Activated T-cell treated with anti-CD3 and anti-CD28 coated beads, Interleukin-2, amount 50 U/mL, for 1 hour (primary cell): Measurements from ENCODE around the gene CMTM2.
"Not testable (repeated sequence)": the region's sequence is repeated elsewhere in the genome, so short reads cannot be mapped to it uniquely, and the experiment has no call there.

ENCODE experiments used
- DNase-seq: peaks from one replicate; pipeline ENCODE4 v3.0.0-alpha.2; 2020

CMTM2 gene

DNA sequence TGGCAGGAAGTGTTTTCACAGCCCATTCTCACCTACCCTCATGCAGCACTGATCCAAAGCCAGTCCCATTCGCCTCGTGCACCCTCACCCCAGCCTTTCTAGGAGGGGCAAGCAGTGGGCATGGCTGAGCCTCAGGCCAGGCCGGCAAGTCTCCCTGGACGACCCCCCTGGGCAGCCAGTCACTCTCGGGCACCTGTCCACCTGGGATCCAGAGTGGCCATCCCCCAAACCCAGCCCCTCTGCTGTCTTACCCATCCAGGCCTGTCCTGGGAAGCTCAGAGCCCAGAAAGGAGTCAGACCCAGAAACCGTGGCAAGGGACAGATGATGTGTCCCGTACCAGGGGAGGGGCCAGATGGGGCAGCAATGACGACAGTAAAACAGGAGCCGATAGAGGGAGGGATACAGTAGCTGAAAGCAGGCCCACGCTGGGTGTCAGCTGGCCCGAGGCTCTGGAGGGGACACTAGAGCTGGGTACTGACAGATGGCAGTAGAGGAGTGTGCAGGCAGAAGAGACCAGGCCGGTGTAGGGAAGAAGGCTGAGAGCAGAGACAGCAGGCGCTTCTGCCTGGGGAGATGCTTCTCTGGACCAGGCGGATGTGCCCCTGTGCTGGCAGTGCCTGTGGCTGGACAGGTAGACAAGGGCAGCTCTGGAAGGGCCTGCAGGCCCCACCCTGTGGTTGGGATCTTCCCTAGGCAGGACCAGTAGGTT, 31.0 kb downstream of the CMTM2 start:
- no peak for DNase-seq

DNA sequence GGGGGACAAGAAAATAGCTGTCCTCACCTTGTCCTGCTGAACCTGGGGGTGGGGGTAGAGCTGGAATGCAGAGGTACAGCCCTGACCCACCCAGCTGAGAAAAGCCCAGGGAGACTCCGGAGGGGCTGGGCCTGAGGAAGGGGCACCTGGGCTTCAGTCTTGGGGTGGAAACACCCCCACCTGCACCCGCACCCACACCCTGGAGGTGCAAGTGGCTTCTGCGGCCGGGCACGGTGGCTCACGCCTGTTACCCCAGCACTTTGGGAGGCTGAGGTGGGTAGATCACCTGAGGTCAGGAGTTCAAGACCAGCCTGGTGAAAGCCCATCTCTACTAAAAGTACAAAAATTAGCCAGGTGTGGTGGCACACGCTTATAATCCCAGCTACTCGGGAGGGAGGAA, 32.6 kb downstream of the CMTM2 start:
- DNase-seq: not testable (repeated sequence)

DNA sequence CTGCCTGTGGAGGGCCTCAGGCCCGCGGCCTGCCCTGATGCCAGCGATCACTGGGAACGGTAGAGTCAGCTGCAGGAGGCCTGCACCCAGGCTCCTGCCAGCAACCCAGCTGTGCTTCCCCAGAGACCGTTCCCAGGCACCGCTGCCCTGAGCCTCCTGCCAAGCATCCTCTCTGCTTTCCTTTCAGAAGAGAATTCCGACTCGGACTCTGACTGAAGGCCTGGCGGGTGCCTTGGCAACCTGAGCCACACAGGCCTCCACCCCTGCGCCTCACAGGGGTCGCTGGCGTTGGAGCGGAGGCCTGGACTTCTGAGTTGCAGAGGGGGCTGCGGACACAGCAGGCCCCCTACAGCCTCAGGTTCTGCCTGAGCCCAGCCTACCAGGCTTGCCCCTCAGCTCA, 33.2 kb downstream of the CMTM2 start:
- no peak for DNase-seq

GRCh38 chr16:66614161-66614802, 35.0 kb downstream of the CMTM2 start:
- no peak for DNase-seq

- no peak for DNase-seq
Observed at GRCh38 chr16:66616169-66616568, 36.9 kb downstream of the CMTM2 start.

GRCh38 chr16:66616592-66616991, 37.3 kb downstream of the CMTM2 start:
- no peak for DNase-seq

DNA sequence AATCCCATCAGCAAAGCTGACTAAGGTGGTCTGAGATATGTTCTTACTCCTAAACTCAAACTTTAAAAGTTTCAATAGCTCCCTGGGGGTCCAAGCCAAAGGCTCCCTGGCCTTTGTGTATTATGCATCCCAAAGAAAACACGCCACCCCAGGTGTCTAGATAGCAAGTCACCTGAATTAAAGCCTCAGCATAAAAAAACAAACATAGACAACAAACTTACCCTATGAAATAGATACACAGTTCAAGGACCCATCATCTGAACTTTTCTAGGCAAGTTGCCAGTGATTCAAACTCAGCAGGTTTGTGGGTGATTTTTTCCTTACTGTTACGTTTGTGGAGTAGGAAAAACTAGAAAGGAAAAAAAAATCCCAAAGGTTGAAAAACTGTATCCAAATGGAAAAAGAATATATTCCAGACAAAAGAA, 37.8 kb downstream of the CMTM2 start:
- DNase-seq: no peak

GRCh38 chr16:66617728-66618127, 38.5 kb downstream of the CMTM2 start:
- DNase-seq: no peak

- no peak for DNase-seq
Observed at GRCh38 chr16:66618588-66619375, 39.5 kb downstream of the CMTM2 start.

DNA sequence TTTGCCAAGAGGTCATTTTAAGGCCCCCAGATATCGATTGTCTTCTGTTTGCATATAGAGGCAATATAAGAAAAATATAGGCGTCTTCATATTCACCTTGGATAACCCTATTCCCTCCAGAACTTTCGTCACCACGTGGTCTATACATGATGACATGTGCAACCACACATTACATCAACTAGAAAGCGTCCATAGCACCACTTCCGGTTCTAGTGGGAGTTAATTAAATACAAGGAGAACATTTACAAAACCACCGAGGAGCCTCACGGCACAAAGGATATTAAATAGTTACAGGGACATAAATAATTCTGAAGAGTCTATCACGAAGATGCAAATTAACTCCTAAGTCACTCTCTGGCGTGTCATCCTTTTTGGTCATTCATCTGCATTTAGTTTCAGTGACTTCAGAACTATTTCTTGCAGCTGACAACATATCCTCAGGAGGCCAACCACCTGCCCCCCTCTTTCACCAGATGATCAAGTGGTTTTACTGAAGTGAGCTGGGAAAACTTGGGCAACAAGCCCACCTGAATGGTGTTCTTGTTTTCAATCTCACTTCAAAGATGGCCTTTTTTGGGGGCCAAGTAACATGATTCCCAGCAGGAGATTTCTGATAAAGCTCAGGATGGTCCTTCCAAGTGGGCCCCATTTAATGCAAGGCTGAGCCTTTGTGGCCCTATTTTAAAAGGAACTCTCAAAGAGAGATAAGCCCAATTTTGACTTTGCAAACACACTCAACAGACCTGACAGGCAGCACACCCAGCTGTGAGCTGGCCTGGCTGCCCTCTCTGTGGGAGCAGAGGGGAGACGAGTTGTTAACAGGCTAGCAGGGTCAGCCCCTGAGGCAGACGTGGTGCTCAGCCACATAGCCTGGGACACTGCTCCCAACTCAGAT, 40.5 kb downstream of the CMTM2 start:
- no peak for DNase-seq

- no peak for DNase-seq
Observed at GRCh38 chr16:66620429-66620795, 41.1 kb downstream of the CMTM2 start.

DNA sequence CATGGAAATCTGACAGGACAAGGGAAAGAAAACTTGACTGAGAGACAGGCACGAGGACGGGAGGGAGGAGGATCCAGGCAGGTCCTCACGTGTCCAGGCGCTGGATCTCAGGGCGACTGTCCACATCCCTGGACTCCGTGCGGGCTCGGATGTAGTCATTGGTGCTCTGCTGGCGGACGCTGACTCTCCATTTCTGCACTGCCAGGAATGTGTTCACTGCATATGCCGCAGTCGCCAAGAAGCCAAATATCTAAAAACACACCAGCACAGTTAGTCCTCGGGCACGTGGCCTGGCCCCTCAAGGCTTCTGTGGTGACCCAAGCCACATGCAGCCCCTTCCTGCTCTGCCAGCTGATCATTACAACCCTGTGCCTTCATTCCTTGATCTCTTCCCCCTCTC, 42.7 kb downstream of the CMTM2 start:
- DNase-seq: no peak

DNA sequence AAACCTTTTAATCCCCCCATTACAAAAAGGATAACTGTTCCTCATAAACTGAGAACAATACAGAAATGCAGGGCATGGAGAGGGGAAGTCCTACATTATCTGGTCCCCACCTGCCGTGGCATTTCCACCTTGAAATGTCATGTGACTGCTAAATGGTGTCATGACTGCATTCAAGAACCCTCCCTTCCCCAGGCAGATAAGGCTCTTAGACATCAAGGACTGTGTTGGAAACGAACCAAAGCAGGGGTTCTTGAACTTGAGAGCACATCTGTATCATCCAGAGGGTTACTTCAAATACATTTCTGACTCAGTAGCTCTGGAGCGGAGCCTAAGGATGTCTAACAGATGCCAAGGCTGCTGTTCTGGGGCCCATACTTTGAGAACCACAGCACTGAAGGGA, 43.6 kb downstream of the CMTM2 start:
- DNase-seq: no peak

DNA sequence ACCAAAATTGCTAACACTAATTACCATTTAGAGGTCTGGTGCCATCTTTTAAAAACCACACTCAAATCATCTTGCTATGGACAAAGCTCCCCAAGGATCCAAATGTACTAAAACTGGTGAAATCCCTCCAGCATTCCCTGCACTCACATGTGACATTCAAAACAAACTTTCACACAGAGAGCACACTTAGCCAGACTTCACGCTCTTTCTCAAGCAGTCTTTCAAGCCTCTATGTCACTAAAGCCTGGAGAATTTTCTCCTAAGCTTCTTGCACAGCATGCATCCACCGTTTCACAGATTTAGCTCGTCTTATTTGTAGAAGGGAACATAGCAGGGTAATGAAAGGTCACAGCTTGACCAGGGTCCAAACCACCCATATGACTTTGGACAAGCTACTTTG, 44.5 kb downstream of the CMTM2 start:
- DNase-seq: no peak

- not testable (repeated sequence) for DNase-seq
Observed at GRCh38 chr16:66627611-66628378, 48.5 kb downstream of the CMTM2 start.

- no peak for DNase-seq
Observed at GRCh38 chr16:66629856-66630255, 50.6 kb downstream of the CMTM2 start.

GRCh38 chr16:66630561-66631260, 51.4 kb downstream of the CMTM2 start:
- not testable (repeated sequence) for DNase-seq

DNA sequence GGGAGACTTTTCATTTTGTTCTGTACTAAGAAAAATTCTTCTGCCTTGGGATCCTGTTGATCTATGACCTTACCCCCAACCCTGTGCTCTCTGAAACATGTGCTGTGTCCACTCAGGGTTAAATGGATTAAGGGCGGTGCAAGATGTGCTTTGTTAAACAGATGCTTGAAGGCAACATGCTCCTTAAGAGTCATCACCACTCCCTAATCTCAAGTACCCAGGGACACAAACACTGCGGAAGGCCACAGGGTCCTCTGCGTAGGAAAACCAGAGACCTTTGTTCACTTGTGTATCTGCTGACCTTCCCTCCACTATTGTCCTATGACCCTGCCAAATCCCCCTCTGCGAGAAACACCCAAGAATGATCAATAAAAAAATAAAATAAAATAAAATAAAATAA, 52.3 kb downstream of the CMTM2 start:
- DNase-seq: not testable (repeated sequence)

GRCh38 chr16:66634527-66635196, 55.4 kb downstream of the CMTM2 start:
- no peak for DNase-seq

- no peak for DNase-seq
Observed at GRCh38 chr16:66635406-66635805, 56.1 kb downstream of the CMTM2 start.

DNA sequence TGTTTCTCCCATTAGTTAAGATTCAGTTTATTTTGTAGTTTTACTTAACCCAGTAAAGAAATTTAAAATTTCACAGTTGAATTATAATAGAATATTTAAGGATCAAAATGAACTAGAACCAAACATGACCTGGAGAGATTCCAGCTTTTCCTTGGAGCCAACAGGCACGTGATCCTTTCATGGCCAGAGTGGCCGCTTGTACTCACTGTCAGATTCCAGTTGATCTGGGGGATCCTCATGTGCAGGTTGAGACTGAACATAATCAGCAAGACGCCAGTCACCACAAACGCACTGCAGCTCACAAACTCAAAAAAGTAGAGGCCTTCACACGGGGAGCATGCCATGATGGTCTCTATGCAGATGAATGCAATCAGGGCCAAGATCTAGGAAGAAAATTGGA, 56.9 kb downstream of the CMTM2 start:
- no peak for DNase-seq
